ENCODE measurements around the gene BLNK. TPM values are rescaled to one million over a fixed set of nuclear protein-coding genes. Genes with fewer than 3 reads are reported as not detected.

Gene BLNK
- total RNA-seq, 6 experiments from 2014 or later: not detected

GRCh38 chr10:96188916-96189315, 82.5 kb downstream of the BLNK start:
- peak; percentile 5 for DNase-seq
- no peak overlapping the region for H3K4me3 Mint-ChIP-seq
- peaks cover 2% of the 10 kb centered on the region for H3K27me3 Mint-ChIP-seq (ENCODE audit: insufficient read depth)
- no peaks in the 10 kb centered on the region for H3K36me3 Mint-ChIP-seq (ENCODE audit: low read depth)
- H3K9me3 Mint-ChIP-seq: peaks cover 8% of the 10 kb centered on the region; the same call in 1 of the 2 replicates
- no peaks in the 10 kb centered on the region; the same call in 1 of the 2 replicates for H3K4me1 Mint-ChIP-seq (ENCODE audit: low read depth)
- no peak overlapping the region for H3K27ac Mint-ChIP-seq
- TF ChIP-seq, protein P1, sequence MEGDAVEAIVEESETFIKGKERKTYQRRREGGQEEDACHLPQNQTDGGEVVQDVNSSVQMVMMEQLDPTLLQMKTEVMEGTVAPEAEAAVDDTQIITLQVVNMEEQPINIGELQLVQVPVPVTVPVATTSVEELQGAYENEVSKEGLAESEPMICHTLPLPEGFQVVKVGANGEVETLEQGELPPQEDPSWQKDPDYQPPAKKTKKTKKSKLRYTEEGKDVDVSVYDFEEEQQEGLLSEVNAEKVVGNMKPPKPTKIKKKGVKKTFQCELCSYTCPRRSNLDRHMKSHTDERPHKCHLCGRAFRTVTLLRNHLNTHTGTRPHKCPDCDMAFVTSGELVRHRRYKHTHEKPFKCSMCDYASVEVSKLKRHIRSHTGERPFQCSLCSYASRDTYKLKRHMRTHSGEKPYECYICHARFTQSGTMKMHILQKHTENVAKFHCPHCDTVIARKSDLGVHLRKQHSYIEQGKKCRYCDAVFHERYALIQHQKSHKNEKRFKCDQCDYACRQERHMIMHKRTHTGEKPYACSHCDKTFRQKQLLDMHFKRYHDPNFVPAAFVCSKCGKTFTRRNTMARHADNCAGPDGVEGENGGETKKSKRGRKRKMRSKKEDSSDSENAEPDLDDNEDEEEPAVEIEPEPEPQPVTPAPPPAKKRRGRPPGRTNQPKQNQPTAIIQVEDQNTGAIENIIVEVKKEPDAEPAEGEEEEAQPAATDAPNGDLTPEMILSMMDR (IDR thresholded peaks at IDR 0.05): no peak

- peaks cover 9% of the 10 kb centered on the region; the same call in 1 of the 2 replicates for H3K9me3 Mint-ChIP-seq
- DNase-seq: no peak
- H3K4me3 Mint-ChIP-seq: no peak overlapping the region
- peaks cover 2% of the 10 kb centered on the region for H3K27me3 Mint-ChIP-seq (ENCODE audit: insufficient read depth)
- no peaks in the 10 kb centered on the region for H3K36me3 Mint-ChIP-seq (ENCODE audit: low read depth)
- TF ChIP-seq, protein P1 (IDR thresholded peaks at IDR 0.05): no peak
- no peak overlapping the region for H3K27ac Mint-ChIP-seq
- no peaks in the 10 kb centered on the region; the same call in 1 of the 2 replicates for H3K4me1 Mint-ChIP-seq (ENCODE audit: low read depth)
Observed at GRCh38 chr10:96188421-96188820, 82.9 kb downstream of the BLNK start.

DNA sequence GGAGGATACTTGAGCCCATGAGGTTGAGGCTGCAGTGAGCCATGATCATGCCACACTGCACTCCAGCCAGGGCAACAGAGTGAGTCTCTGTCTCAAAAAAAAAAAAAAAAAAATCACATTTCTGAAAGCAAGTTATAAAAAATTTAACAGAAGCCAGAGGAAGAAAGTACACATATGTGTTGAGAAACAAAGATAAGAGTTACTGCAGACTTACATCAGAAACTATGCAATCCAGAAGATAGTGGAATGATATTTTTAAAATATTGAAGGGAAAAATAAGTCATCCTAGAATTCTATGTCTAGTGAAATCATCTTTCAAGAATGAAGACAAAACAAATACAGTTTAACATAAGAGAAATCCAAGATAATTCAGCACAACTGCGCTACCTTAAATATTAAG, 94.4 kb downstream of the BLNK start:
- no peaks in the 10 kb centered on the region for H3K27me3 Mint-ChIP-seq (ENCODE audit: insufficient read depth)
- no peak overlapping the region for H3K27ac Mint-ChIP-seq
- no peak for DNase-seq
- no peaks in the 10 kb centered on the region for H3K4me1 Mint-ChIP-seq (ENCODE audit: low read depth)
- H3K9me3 Mint-ChIP-seq: peaks cover 17% of the 10 kb centered on the region
- H3K36me3 Mint-ChIP-seq (ENCODE audit: low read depth): no peaks in the 10 kb centered on the region
- no peak overlapping the region for H3K4me3 Mint-ChIP-seq
- TF ChIP-seq, protein P1 (IDR thresholded peaks at IDR 0.05): no peak

DNA sequence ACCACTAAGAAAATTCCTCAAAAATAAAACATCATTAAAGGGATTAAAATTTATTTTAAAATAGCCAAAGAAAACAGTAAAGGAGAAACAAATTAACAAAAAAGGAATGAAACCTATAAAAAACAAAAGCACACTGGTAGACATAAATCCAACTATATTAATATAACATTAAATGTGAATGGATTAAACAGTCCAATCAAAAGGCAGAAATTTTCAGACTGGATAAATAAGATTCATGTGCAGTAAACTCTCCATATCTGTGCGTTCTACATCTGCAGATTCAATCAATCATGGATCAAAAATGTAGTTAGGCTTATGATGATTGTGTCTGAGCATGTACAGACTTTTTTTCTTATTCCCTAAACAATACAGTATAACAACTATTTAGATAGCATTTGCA, 98.7 kb downstream of the BLNK start:
- H3K4me3 Mint-ChIP-seq: no peak overlapping the region
- DNase-seq: no peak
- peaks cover 26% of the 10 kb centered on the region for H3K9me3 Mint-ChIP-seq
- no peaks in the 10 kb centered on the region for H3K27me3 Mint-ChIP-seq (ENCODE audit: insufficient read depth)
- TF ChIP-seq, protein P1 (IDR thresholded peaks at IDR 0.05): no peak
- H3K36me3 Mint-ChIP-seq (ENCODE audit: low read depth): no peaks in the 10 kb centered on the region
- H3K4me1 Mint-ChIP-seq (ENCODE audit: low read depth): no peaks in the 10 kb centered on the region
- no peak overlapping the region for H3K27ac Mint-ChIP-seq

GRCh38 chr10:96170230-96170629, 101.1 kb downstream of the BLNK start:
- DNase-seq: no peak
- Mint-ChIP-seq H3K27me3 (ENCODE audit: insufficient read depth) (no peaks in the 10 kb centered on the region), H3K4me1 (ENCODE audit: low read depth) (no peaks in the 10 kb centered on the region), H3K4me3 (no peak overlapping the region), H3K36me3 (ENCODE audit: low read depth) (peaks cover 4% of the 10 kb centered on the region; the same call in 1 of the 2 replicates), H3K27ac (no peak overlapping the region), H3K9me3 (peaks cover 22% of the 10 kb centered on the region)
- TF ChIP-seq, protein P1 (IDR thresholded peaks at IDR 0.05): no peak

- no peaks in the 10 kb centered on the region for H3K27me3 Mint-ChIP-seq (ENCODE audit: insufficient read depth)
- no peaks in the 10 kb centered on the region for H3K4me1 Mint-ChIP-seq (ENCODE audit: low read depth)
- H3K36me3 Mint-ChIP-seq (ENCODE audit: low read depth): peaks cover 4% of the 10 kb centered on the region; the same call in 1 of the 2 replicates
- no peak overlapping the region for H3K27ac Mint-ChIP-seq
- DNase-seq: no peak
- TF ChIP-seq, protein P1 (IDR thresholded peaks at IDR 0.05): no peak
- peaks cover 22% of the 10 kb centered on the region for H3K9me3 Mint-ChIP-seq
- H3K4me3 Mint-ChIP-seq: no peak overlapping the region
Observed at GRCh38 chr10:96168546-96168945, 102.8 kb downstream of the BLNK start.
